ENCODE measurements around the gene IFT122.

DNA sequence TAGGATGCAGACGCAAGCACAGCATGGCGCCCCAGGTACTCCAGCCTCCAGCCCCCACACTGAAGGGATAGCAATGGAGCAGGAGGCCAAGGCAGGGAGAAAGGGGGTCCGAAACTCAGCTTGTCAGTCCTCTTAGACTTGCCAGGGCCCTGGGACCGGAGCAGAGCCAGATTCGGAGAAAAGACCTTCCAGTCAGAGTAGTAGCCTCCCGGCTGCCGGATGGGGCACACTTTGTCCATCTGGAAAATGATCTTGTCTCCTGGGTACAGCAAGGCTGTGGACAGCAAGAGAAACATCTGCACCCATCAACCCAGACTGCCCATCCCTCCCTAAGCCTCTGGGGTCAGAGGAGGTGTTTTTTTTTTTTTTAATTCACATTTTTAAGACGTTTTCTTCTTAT, 35.9 kb upstream of the IFT122 start:
- TF ChIP-seq, protein P1, sequence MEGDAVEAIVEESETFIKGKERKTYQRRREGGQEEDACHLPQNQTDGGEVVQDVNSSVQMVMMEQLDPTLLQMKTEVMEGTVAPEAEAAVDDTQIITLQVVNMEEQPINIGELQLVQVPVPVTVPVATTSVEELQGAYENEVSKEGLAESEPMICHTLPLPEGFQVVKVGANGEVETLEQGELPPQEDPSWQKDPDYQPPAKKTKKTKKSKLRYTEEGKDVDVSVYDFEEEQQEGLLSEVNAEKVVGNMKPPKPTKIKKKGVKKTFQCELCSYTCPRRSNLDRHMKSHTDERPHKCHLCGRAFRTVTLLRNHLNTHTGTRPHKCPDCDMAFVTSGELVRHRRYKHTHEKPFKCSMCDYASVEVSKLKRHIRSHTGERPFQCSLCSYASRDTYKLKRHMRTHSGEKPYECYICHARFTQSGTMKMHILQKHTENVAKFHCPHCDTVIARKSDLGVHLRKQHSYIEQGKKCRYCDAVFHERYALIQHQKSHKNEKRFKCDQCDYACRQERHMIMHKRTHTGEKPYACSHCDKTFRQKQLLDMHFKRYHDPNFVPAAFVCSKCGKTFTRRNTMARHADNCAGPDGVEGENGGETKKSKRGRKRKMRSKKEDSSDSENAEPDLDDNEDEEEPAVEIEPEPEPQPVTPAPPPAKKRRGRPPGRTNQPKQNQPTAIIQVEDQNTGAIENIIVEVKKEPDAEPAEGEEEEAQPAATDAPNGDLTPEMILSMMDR (IDR thresholded peaks at IDR 0.05), result no peak
- no peak for TF ChIP-seq CHD2 (IDR thresholded peaks at IDR 0.05; ENCODE audit: low read length, partially characterized antibody)
- TF ChIP-seq, protein P2, sequence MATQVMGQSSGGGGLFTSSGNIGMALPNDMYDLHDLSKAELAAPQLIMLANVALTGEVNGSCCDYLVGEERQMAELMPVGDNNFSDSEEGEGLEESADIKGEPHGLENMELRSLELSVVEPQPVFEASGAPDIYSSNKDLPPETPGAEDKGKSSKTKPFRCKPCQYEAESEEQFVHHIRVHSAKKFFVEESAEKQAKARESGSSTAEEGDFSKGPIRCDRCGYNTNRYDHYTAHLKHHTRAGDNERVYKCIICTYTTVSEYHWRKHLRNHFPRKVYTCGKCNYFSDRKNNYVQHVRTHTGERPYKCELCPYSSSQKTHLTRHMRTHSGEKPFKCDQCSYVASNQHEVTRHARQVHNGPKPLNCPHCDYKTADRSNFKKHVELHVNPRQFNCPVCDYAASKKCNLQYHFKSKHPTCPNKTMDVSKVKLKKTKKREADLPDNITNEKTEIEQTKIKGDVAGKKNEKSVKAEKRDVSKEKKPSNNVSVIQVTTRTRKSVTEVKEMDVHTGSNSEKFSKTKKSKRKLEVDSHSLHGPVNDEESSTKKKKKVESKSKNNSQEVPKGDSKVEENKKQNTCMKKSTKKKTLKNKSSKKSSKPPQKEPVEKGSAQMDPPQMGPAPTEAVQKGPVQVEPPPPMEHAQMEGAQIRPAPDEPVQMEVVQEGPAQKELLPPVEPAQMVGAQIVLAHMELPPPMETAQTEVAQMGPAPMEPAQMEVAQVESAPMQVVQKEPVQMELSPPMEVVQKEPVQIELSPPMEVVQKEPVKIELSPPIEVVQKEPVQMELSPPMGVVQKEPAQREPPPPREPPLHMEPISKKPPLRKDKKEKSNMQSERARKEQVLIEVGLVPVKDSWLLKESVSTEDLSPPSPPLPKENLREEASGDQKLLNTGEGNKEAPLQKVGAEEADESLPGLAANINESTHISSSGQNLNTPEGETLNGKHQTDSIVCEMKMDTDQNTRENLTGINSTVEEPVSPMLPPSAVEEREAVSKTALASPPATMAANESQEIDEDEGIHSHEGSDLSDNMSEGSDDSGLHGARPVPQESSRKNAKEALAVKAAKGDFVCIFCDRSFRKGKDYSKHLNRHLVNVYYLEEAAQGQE (IDR thresholded peaks at IDR 0.05), result no peak
